H1 (cell line): ENCODE data around the gene VHLL. TPM values are rescaled to one million over a fixed set of nuclear protein-coding genes. Genes with fewer than 3 reads are reported as not detected.

Experiments
- CTCF ChIA-PET: fragments of 300-600 bp; sonication (Branson Sonifier 250); formaldehyde crosslinking; loops from one replicate; lab custom pipeline; 2021; ENCODE audit not compliant: partially characterized antibody; lab: Charles Lee
- POLR2A ChIA-PET: fragments of 300-600 bp; sonication (Branson Sonifier 250); formaldehyde crosslinking; loops from one replicate; lab custom pipeline; 2021; ENCODE audit warnings: inconsistent platforms; ENCODE audit not compliant: partially characterized antibody; lab: Charles Lee
- DNase-seq, 2 experiments: peaks; one replicate each; pipeline versions ENCODE4 v3.0.0 to v3.0.0-alpha.2; 2010 to 2022; ENCODE audit warnings: low spot score in 2 of 2, low read depth in 1 of 2, mixed read lengths in 1 of 2
- FAIRE-seq: peaks from 2 replicates; lab custom pipeline; 2011; peaks lifted over from hg19 to GRCh38; lab: Jason Lieb, UNC
- H2AFZ ChIP-seq: 2 replicates; pipeline ENCODE4 v1.8.1; 2012; ENCODE audit warnings: low read length, inconsistent platforms
- H2AK5ac ChIP-seq: 2 replicates; pipeline ENCODE4 v1.6.1; 2013; ENCODE audit warnings: low read depth, low read length
- H2BK120ac ChIP-seq: replicated peaks from 2 replicates; pipeline ENCODE3; 2013; ENCODE audit warnings: low read depth, low read length, inconsistent platforms
- H2BK12ac ChIP-seq: 2 replicates; pipeline ENCODE4 v1.6.1; 2013; ENCODE audit warnings: low read depth, low read length
- H2BK15ac ChIP-seq: 2 replicates; pipeline ENCODE4 v1.6.1; 2013; ENCODE audit warnings: low read length
- H2BK20ac ChIP-seq: 2 replicates; pipeline ENCODE4 v1.6.1; 2013; ENCODE audit warnings: low read length
- H2BK5ac ChIP-seq: 2 replicates; pipeline ENCODE4 v1.6.1; 2013; ENCODE audit warnings: low read depth, low read length
- H3K14ac ChIP-seq: 2 replicates; pipeline ENCODE4 v1.6.1; 2013; ENCODE audit warnings: inconsistent platforms; ENCODE audit not compliant: insufficient read length
- H3K18ac ChIP-seq: 2 replicates; pipeline ENCODE4 v1.6.1; 2013; ENCODE audit warnings: low read length; ENCODE audit errors: extremely low read depth
- H3K23ac ChIP-seq: 2 replicates; pipeline ENCODE4 v1.6.1; 2013; ENCODE audit warnings: inconsistent platforms; ENCODE audit not compliant: insufficient read length
- H3K23me2 ChIP-seq: 2 replicates; pipeline ENCODE4 v1.6.1; 2013; ENCODE audit warnings: low read depth, low read length
- H3K27ac ChIP-seq: 2 replicates; pipeline ENCODE4 v1.6.1; 2011; ENCODE audit warnings: low read depth, low read length, inconsistent platforms
- H3K27me3 ChIP-seq, 4 experiments: replicated peaks in 1 of 4; 1 replicate in 1 of 4; 2 replicates in 3 of 4; pipeline versions ENCODE4 v1.6.1 to v1.8.1; 2011 to 2013; ENCODE audit warnings: low read length in 3 of 4, mild to moderate bottlenecking in 3 of 4, inconsistent platforms in 2 of 4, mixed read lengths in 2 of 4, moderate library complexity in 1 of 4; ENCODE audit not compliant: control insufficient read depth in 3 of 4, insufficient read depth in 3 of 4; ENCODE audit errors: extremely low read depth in 1 of 4
- H3K36me3 ChIP-seq, 4 experiments: 2 replicates each; pipeline versions ENCODE4 v1.6.1 to v1.8.1; 2011 to 2013; ENCODE audit warnings: mild to moderate bottlenecking in 4 of 4, low read length in 3 of 4, moderate library complexity in 2 of 4, control low read depth in 1 of 4, inconsistent platforms in 1 of 4; ENCODE audit not compliant: insufficient read depth in 4 of 4, control insufficient read depth in 2 of 4
- H3K4ac ChIP-seq: replicated peaks from 2 replicates; pipeline ENCODE3; 2013; ENCODE audit warnings: low read length, low read depth, mixed read lengths, inconsistent platforms; ENCODE audit not compliant: insufficient read length
- H3K4me1 ChIP-seq, 4 experiments: replicated peaks in 1 of 4; 1 replicate in 1 of 4; 2 replicates in 3 of 4; pipeline versions ENCODE4 v1.6.1 to v1.8.1; 2011 to 2013; ENCODE audit warnings: low read length in 3 of 4, inconsistent platforms in 2 of 4, mixed read lengths in 1 of 4; ENCODE audit not compliant: insufficient read depth in 4 of 4, control insufficient read depth in 3 of 4
- H3K4me2 ChIP-seq, 2 experiments: 2 replicates each; pipeline versions ENCODE4 v1.6.1 to v1.8.1; 2011 to 2013; ENCODE audit warnings: low read depth in 2 of 2, low read length in 2 of 2, control low read depth in 1 of 2, inconsistent platforms in 1 of 2, mild to moderate bottlenecking in 1 of 2; ENCODE audit not compliant: insufficient read depth in 1 of 2
- H3K4me3 ChIP-seq, 4 experiments: fragments of 200-600, 300-600 bp in 1 of 4; sonication (generic), shearing (Covaris generic), sonication (Bioruptor Twin) in 1 of 4; 2 replicates each; pipeline versions ENCODE4 v1.5.1 to v1.8.1; 2011 to 2016; ENCODE audit warnings: low read length in 4 of 4, low read depth in 3 of 4, control low read depth in 2 of 4, inconsistent platforms in 2 of 4, mild to moderate bottlenecking in 2 of 4, mixed read lengths in 1 of 4, moderate library complexity in 1 of 4; ENCODE audit not compliant: insufficient read depth in 2 of 4; ENCODE audit errors: extremely low read depth in 1 of 4
- H3K56ac ChIP-seq: replicated peaks from 2 replicates; pipeline ENCODE3; 2013; ENCODE audit warnings: low read depth, mild to moderate bottlenecking, mixed read lengths, low read length, inconsistent platforms; ENCODE audit not compliant: insufficient read length
- H3K79me1 ChIP-seq: 2 replicates; pipeline ENCODE4 v1.6.1; 2013; ENCODE audit warnings: low read depth, low read length, control low read depth
- H3K79me2 ChIP-seq, 2 experiments: 2 replicates each; pipeline versions ENCODE4 v1.6.1 to v1.8.1; 2012 to 2013; ENCODE audit warnings: low read length in 2 of 2, mild to moderate bottlenecking in 2 of 2, inconsistent platforms in 1 of 2; ENCODE audit not compliant: insufficient read depth in 2 of 2, control insufficient read depth in 1 of 2
- H3K9ac ChIP-seq, 4 experiments: replicated peaks in 1 of 4; 1 replicate in 1 of 4; 2 replicates in 3 of 4; pipeline versions ENCODE4 v1.6.1 to v1.8.1; 2011 to 2013; ENCODE audit warnings: low read depth in 3 of 4, low read length in 3 of 4, control low read depth in 2 of 4, mild to moderate bottlenecking in 2 of 4, moderate library complexity in 2 of 4, inconsistent platforms in 1 of 4; ENCODE audit errors: extremely low read depth in 1 of 4
- H3K9me3 ChIP-seq, 2 experiments: 2 replicates each; pipeline versions ENCODE4 v1.6.1 to v1.8.1; 2012 to 2013; ENCODE audit warnings: mild to moderate bottlenecking in 2 of 2, moderate library complexity in 2 of 2, control low read depth in 1 of 2, inconsistent platforms in 1 of 2, low read depth in 1 of 2, low read length in 1 of 2, mixed read lengths in 1 of 2; ENCODE audit not compliant: insufficient read depth in 2 of 2
- H4K20me1 ChIP-seq, 2 experiments: replicated peaks in 1 of 2; 2 replicates each; pipeline versions ENCODE3 to v1.8.1; 2011 to 2013; ENCODE audit warnings: inconsistent platforms in 2 of 2, low read length in 2 of 2, mild to moderate bottlenecking in 1 of 2; ENCODE audit not compliant: insufficient read depth in 2 of 2, control insufficient read depth in 1 of 2
- H4K5ac ChIP-seq: 2 replicates; pipeline ENCODE4 v1.6.1; 2013; ENCODE audit warnings: low read length, low read depth, mixed read lengths, inconsistent platforms; ENCODE audit not compliant: insufficient read length
- H4K8ac ChIP-seq: 2 replicates; pipeline ENCODE4 v1.8.0; 2013; ENCODE audit warnings: mild to moderate bottlenecking, moderate library complexity, low read length, inconsistent platforms; ENCODE audit not compliant: insufficient read depth; ENCODE audit errors: extremely low read depth
- H4K91ac ChIP-seq: replicated peaks from 2 replicates; pipeline ENCODE3; 2013; ENCODE audit warnings: low read length, mixed read lengths, inconsistent platforms; ENCODE audit not compliant: insufficient read length
- CHD2 ChIP-seq: IDR thresholded peaks from 2 replicates; pipeline ENCODE4 v1.6.1; 2012; ENCODE audit warnings: low read length, improper control_type of control experiment
- POLR2AphosphoS5 ChIP-seq: IDR thresholded peaks from 2 replicates; pipeline ENCODE4 v1.6.1; 2011; ENCODE audit warnings: low read depth, low read length
- WGBS, 2 experiments: shearing (Covaris generic) in 1 of 2; methylation state at CpG; one replicate each; pipeline versions ENCODE4 v1.1.6 to v1.1.7; 2013 to 2015; ENCODE audit warnings: low lambda C conversion rate in 2 of 2, mixed read lengths in 2 of 2, inconsistent platforms in 1 of 2, low coverage in 1 of 2, missing lambda C conversion rate in 1 of 2; ENCODE audit not compliant: insufficient replicate concordance in 2 of 2, insufficient coverage in 1 of 2, insufficient read length in 1 of 2; ENCODE audit errors: extremely low coverage in 1 of 2, missing lambda C conversion rate in 1 of 2; 5-methylcytosine and 5-hydroxymethylcytosine counted together
- polyA plus RNA-seq, 7 experiments: library from polyadenylated mRNA; depleted of rRNA in 3 of 7; stranded (reverse) in 5 of 7; unstranded in 2 of 7; fragments of >200 nt in 5 of 7; fragments of 200-250 nt in 2 of 7; gene quantifications; 1 replicate in 5 of 7; 2 replicates in 1 of 7; 4 replicates in 1 of 7; pipeline versions ENCODE4 v1.2.1 to v1.2.3, GENCODE V29; 2011 to 2013; ENCODE audit warnings: missing spikeins in 2 of 7, mixed read lengths in 2 of 7
- total RNA-seq: library from RNA; stranded (reverse); fragmentation: NEBNext Ultra II Directional; extraction: Animal tissue kit (Norgen Biotek cat#: 25700); gene quantifications from 2 replicates; pipeline ENCODE4 v1.2.1, GENCODE V29; 2021

Gene VHLL
- total and polyA plus RNA-seq, 2 of the 8 experiments (the other 6 are each of a cell fraction or from before 2014, with no cell fraction given) = not detected

- WGBS, 2 experiments = 91% methylated on average over 3 of the region's 4 CpGs; no CpG with 5 or more reads in 1 of the 2 experiments
- no peak for DNase-seq
Observed at GRCh38 chr1:156303241-156303640, 4.1 kb upstream of the VHLL start.

More at GRCh38 chr1:156303241-156303640, 4.1 kb upstream of the VHLL start:
- no peak for FAIRE-seq
- no peaks in the 10 kb centered on the region for H3K79me1 ChIP-seq
- no peak overlapping the region for H3K4ac ChIP-seq
- no peaks in the 10 kb centered on the region for H3K23me2 ChIP-seq
- no peaks in the 10 kb centered on the region; a peak in 1 of 7 replicates for H3K4me1 ChIP-seq
- no peak overlapping the region for H2BK12ac ChIP-seq
- 0 out of 2 replicates have a peak, but pooled peaks have one; percentile 18 for TF ChIP-seq POLR2AphosphoS5
- TF ChIP-seq CHD2 = no peak
- no peak overlapping the region for H3K18ac ChIP-seq
- no peak overlapping the region for H3K27ac ChIP-seq
- ChIA-PET POLR2A (interaction anchor here (0.8 to 16.5 kb wide), 13 partner anchors 8 to 57 kb away, joined by 3 to 221 read pairs (median 4); partner anchors contain the start of genes CCT3, GLMP, SMG5 and TMEM79), CTCF (interaction anchor here (1.0 to 1.8 kb wide), 2 partner anchors 16 to 56 kb away, joined by 3 to 5 read pairs; no protein-coding TSS in a partner anchor)
- H2BK5ac ChIP-seq = no peak overlapping the region; the same call in 1 of the 2 replicates
- no peak overlapping the region for H3K4me3 ChIP-seq
- H3K9ac ChIP-seq = no peak overlapping the region
- no peak overlapping the region for H3K23ac ChIP-seq
- H4K20me1 ChIP-seq = no peaks in the 10 kb centered on the region
- H3K14ac ChIP-seq = no peak overlapping the region
- H2BK15ac ChIP-seq = no peak overlapping the region
- no peak overlapping the region for H3K4me2 ChIP-seq
- H2BK120ac ChIP-seq = no peak overlapping the region
- no peaks in the 10 kb centered on the region for H3K27me3 ChIP-seq
- peaks cover 4 to 25% (median 18%) of the 10 kb centered on the region in 4 experiments for H3K36me3 ChIP-seq
- no peaks in the 10 kb centered on the region for H3K79me2 ChIP-seq
- no peak overlapping the region for H4K8ac ChIP-seq
- H4K91ac ChIP-seq = no peak overlapping the region
- no peak overlapping the region for H2AFZ ChIP-seq
- H4K5ac ChIP-seq = no peak overlapping the region
- no peaks in the 10 kb centered on the region for H3K9me3 ChIP-seq
- no peak overlapping the region for H2BK20ac ChIP-seq
- no peak overlapping the region for H2AK5ac ChIP-seq
- H3K56ac ChIP-seq = no peak overlapping the region
